ENCODE results near the gene AUTS2. TPM values are rescaled to one million over a fixed set of nuclear protein-coding genes. Genes with fewer than 3 reads are reported as not detected.

Gene AUTS2
- total and polyA plus RNA-seq, 2 experiments from 2014 or later = 32.0 to 91.0 TPM

GRCh38 chr7:70616821-70617220 lies 1018.5 kb downstream of the AUTS2 start (continued):
- no peak for TF ChIP-seq CTCF (conservative IDR thresholded peaks at IDR 0.05; ENCODE audit: low read depth in 2 of 2)
- TF ChIP-seq ZNF331 (CRISPR knock-in tag; IDR thresholded peaks at IDR 0.05; ENCODE audit: low read depth) = no peak
- TF ChIP-seq, protein P1, sequence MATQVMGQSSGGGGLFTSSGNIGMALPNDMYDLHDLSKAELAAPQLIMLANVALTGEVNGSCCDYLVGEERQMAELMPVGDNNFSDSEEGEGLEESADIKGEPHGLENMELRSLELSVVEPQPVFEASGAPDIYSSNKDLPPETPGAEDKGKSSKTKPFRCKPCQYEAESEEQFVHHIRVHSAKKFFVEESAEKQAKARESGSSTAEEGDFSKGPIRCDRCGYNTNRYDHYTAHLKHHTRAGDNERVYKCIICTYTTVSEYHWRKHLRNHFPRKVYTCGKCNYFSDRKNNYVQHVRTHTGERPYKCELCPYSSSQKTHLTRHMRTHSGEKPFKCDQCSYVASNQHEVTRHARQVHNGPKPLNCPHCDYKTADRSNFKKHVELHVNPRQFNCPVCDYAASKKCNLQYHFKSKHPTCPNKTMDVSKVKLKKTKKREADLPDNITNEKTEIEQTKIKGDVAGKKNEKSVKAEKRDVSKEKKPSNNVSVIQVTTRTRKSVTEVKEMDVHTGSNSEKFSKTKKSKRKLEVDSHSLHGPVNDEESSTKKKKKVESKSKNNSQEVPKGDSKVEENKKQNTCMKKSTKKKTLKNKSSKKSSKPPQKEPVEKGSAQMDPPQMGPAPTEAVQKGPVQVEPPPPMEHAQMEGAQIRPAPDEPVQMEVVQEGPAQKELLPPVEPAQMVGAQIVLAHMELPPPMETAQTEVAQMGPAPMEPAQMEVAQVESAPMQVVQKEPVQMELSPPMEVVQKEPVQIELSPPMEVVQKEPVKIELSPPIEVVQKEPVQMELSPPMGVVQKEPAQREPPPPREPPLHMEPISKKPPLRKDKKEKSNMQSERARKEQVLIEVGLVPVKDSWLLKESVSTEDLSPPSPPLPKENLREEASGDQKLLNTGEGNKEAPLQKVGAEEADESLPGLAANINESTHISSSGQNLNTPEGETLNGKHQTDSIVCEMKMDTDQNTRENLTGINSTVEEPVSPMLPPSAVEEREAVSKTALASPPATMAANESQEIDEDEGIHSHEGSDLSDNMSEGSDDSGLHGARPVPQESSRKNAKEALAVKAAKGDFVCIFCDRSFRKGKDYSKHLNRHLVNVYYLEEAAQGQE (IDR thresholded peaks at IDR 0.05; ENCODE audit: unreplicated experiment) = no peak
- TF ChIP-seq, protein P2, sequence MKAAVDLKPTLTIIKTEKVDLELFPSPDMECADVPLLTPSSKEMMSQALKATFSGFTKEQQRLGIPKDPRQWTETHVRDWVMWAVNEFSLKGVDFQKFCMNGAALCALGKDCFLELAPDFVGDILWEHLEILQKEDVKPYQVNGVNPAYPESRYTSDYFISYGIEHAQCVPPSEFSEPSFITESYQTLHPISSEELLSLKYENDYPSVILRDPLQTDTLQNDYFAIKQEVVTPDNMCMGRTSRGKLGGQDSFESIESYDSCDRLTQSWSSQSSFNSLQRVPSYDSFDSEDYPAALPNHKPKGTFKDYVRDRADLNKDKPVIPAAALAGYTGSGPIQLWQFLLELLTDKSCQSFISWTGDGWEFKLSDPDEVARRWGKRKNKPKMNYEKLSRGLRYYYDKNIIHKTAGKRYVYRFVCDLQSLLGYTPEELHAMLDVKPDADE (IDR thresholded peaks at IDR 0.05) = no peak
- TF ChIP-seq EZH2phosphoT487 (IDR thresholded peaks at IDR 0.05; ENCODE audit: unreplicated experiment) = no peak
- no peak for TF ChIP-seq JUNB (IDR thresholded peaks at IDR 0.05; ENCODE audit: unreplicated experiment)
- TF ChIP-seq STAT1 (IDR thresholded peaks at IDR 0.05; ENCODE audit: unreplicated experiment) = no peak
- TF ChIP-seq EZH2 (IDR thresholded peaks at IDR 0.05; ENCODE audit: low read depth, unreplicated experiment) = no peak
- no peak for TF ChIP-seq CREB1 (CRISPR knock-in tag; IDR thresholded peaks at IDR 0.05; ENCODE audit: low read depth)
- no peak for TF ChIP-seq NANOG (IDR thresholded peaks at IDR 0.05; ENCODE audit: borderline replicate concordance)

DNA sequence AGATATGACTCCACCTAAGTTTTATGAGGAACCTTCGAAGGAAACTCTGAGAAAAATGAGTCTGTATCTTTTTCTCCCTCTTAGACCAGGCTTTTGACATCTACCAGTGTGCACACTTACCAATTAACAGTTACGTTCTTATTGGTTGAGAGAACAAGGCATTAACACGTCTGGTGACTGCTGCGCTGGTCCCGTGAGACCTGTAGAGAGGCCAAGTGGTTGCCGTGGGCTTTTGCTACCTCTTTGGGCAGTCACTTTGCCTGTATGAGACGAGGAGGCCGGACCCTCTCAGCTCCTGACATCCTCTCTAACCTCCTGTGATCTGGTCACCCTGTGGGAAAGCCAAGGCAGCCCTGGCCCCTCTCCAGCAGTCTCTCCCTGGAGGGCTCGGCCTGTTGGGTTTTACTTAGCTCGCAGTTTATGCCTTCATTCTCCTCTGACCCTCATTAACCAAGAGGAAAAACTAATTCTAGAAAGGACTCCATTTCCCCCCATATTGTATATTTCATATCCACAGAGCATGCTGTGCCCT lies 1019.8 kb downstream of the AUTS2 start:
- Histone ChIP-seq H3K4me1 (ENCODE audit: insufficient read depth) (peaks cover 33% of the 10 kb centered on the region), H2AFZ (no peak overlapping the region; the same call in 1 of the 2 replicates)
- no peak overlapping the region for H3K27ac Mint-ChIP-seq
- TF ChIP-seq POLR2AphosphoS5 (IDR thresholded peaks at IDR 0.05; ENCODE audit: low read depth) (no peak), JUNB (IDR thresholded peaks at IDR 0.05; ENCODE audit: unreplicated experiment) (no peak), ZNF331 (CRISPR knock-in tag; IDR thresholded peaks at IDR 0.05; ENCODE audit: low read depth) (no peak), NANOG (IDR thresholded peaks at IDR 0.05; ENCODE audit: borderline replicate concordance) (no peak), ZNF462 (CRISPR knock-in tag; IDR thresholded peaks at IDR 0.05) (no peak), EZH2phosphoT487 (IDR thresholded peaks at IDR 0.05; ENCODE audit: unreplicated experiment) (no peak), CREB1 (CRISPR knock-in tag; IDR thresholded peaks at IDR 0.05; ENCODE audit: low read depth) (no peak)

More for the DNA sequence above, 1019.8 kb downstream of the AUTS2 start:
- Histone ChIP-seq H3K79me2 (replicated peaks; ENCODE audit: insufficient read depth) (no peaks in the 10 kb centered on the region), H3K36me3 (ENCODE audit: insufficient read depth) (no peaks in the 10 kb centered on the region; the same call in 1 of the 2 replicates), H3K27me3 (ENCODE audit: insufficient read depth) (no peaks in the 10 kb centered on the region), H3F3A (replicated peaks; ENCODE audit: low read depth) (0 out of 2 replicates have a peak, but pooled peaks cover 5% of the 10 kb centered on the region), H3K4me2 (no peak overlapping the region), H3K4me3 (no peak overlapping the region), H3K9me2 (ENCODE audit: insufficient read depth) (peaks cover 4% of the 10 kb centered on the region; the same call in 1 of the 2 replicates), H4K20me1 (replicated peaks; ENCODE audit: insufficient read depth) (no peaks in the 10 kb centered on the region), H3K27ac (ENCODE audit: low read depth) (no peak overlapping the region)
- no peaks in the 10 kb centered on the region; the same call in 1 of the 3 replicates for H3K9me3 Mint-ChIP-seq
- no peak for ATAC-seq
- H3K36me3 Mint-ChIP-seq (ENCODE audit: low read depth) = 0 out of 3 replicates have a peak, but pooled peaks cover 4% of the 10 kb centered on the region
- peaks cover 59% of the 10 kb centered on the region for H3K4me1 Mint-ChIP-seq
- DNase-seq (ENCODE audit: low spot score) = no peak
- H3K27me3 Mint-ChIP-seq (ENCODE audit: insufficient read depth, low read depth, poor library complexity) = peaks cover 27% of the 10 kb centered on the region
- no peak overlapping the region for H3K4me3 Mint-ChIP-seq

Measured in GM23338 (cell line).